Gastrocnemius medialis (tissue), 4 donors: ENCODE data around the gene AACS.

Source experiments
- CTCF ChIP-seq, 5 experiments: fragments of 450-650 bp in 3 of 5; fragments of 200-600 bp in 2 of 5; sonication (generic) in 2 of 5; IDR thresholded peaks in 4 of 5; conservative IDR thresholded peaks in 1 of 5; 1 replicate in 4 of 5; 2 replicates in 1 of 5; pipeline ENCODE4 v1.5.1; 2016 to 2019; ENCODE audit warnings: antibody characterized with exemption in 5 of 5, mild to moderate bottlenecking in 3 of 5, moderate library complexity in 3 of 5
- POLR2A ChIP-seq, 2 donors: fragments of 450-650 bp; IDR thresholded peaks; one replicate each; pipeline ENCODE4 v1.6.1; 2017; ENCODE audit warnings: antibody characterized with exemption in 2 of 2, mild to moderate bottlenecking in 2 of 2, moderate library complexity in 2 of 2

GRCh38 chr12:125135906-125136305, 70.7 kb downstream of the AACS start:
- TF ChIP-seq CTCF (IDR thresholded peaks at IDR 0.05 in 4 of 5, conservative IDR thresholded peaks at IDR 0.05 in 1 of 5) (no peak), POLR2A (IDR thresholded peaks at IDR 0.05) (no peak)
